Neuronal stem cell (in vitro differentiated cells): Measurements from ENCODE around the gene BARHL1.

ENCODE experiments used
- DNase-seq: peaks from one replicate; pipeline ENCODE4 v3.0.0-alpha.2; 2013; ENCODE audit warnings: low spot score
- H2AFZ ChIP-seq: one replicate; pipeline ENCODE4 v1.6.1; 2013; ENCODE audit warnings: mild to moderate bottlenecking, low read length, inconsistent platforms
- H2AK5ac ChIP-seq: 2 replicates; pipeline ENCODE4 v1.6.1; 2013; ENCODE audit warnings: low read depth, mild to moderate bottlenecking, inconsistent platforms, low read length, moderate library complexity, mixed read lengths
- H2BK120ac ChIP-seq: 2 replicates; pipeline ENCODE4 v1.6.1; 2013; ENCODE audit warnings: low read depth, mild to moderate bottlenecking, inconsistent platforms, low read length, moderate library complexity, mixed read lengths
- H2BK12ac ChIP-seq: one replicate; pipeline ENCODE4 v1.6.1; 2013; ENCODE audit warnings: low read length, inconsistent platforms
- H2BK15ac ChIP-seq: 2 replicates; pipeline ENCODE4 v1.6.1; 2013; ENCODE audit warnings: mild to moderate bottlenecking, low read length, inconsistent platforms, mixed read lengths
- H2BK5ac ChIP-seq: one replicate; pipeline ENCODE4 v1.6.1; 2013; ENCODE audit warnings: inconsistent platforms, mild to moderate bottlenecking, low read length, moderate library complexity
- H3K14ac ChIP-seq: one replicate; pipeline ENCODE4 v1.6.1; 2013; ENCODE audit warnings: low read length, inconsistent platforms
- H3K18ac ChIP-seq: 2 replicates; pipeline ENCODE4 v1.6.1; 2013; ENCODE audit warnings: low read length, inconsistent platforms
- H3K23ac ChIP-seq: 2 replicates; pipeline ENCODE4 v1.6.1; 2013; ENCODE audit warnings: low read depth, mild to moderate bottlenecking, mixed read lengths, low read length, inconsistent platforms; ENCODE audit not compliant: poor library complexity
- H3K27ac ChIP-seq: replicated peaks from 3 replicates; pipeline ENCODE4 v1.5.1; 2013; ENCODE audit warnings: low read length, inconsistent platforms
- H3K27me3 ChIP-seq, 3 experiments: 2 replicates each; pipeline ENCODE4 v1.6.1; 2013; ENCODE audit warnings: low read length in 3 of 3, mild to moderate bottlenecking in 2 of 3, inconsistent platforms in 1 of 3, low read depth in 1 of 3, mixed read lengths in 1 of 3, moderate library complexity in 1 of 3; ENCODE audit not compliant: control insufficient read depth in 3 of 3, insufficient read depth in 3 of 3
- H3K36me3 ChIP-seq, 2 donors: replicated peaks in 1 of 2; 2 replicates each; pipeline ENCODE4 v1.6.1; 2013; ENCODE audit warnings: low read length in 2 of 2; ENCODE audit not compliant: control insufficient read depth in 2 of 2, insufficient read depth in 2 of 2
- H3K4ac ChIP-seq: 2 replicates; pipeline ENCODE4 v1.6.1; 2013; ENCODE audit warnings: inconsistent platforms, mild to moderate bottlenecking, low read length, moderate library complexity
- H3K4me1 ChIP-seq, 2 donors: 1 replicate in 1 of 2; 2 replicates in 1 of 2; pipeline ENCODE4 v1.6.1; 2013; ENCODE audit warnings: low read length in 2 of 2, low read depth in 1 of 2; ENCODE audit not compliant: control insufficient read depth in 2 of 2, insufficient read depth in 1 of 2
- H3K4me2 ChIP-seq: one replicate; pipeline ENCODE4 v1.6.1; 2013; ENCODE audit warnings: mild to moderate bottlenecking, low read length, inconsistent platforms; ENCODE audit not compliant: insufficient read depth, poor library complexity, severe bottlenecking
- H3K4me3 ChIP-seq, 2 donors: 2 replicates each; pipeline ENCODE4 v1.5.1; 2013; ENCODE audit warnings: low read length in 2 of 2, mild to moderate bottlenecking in 2 of 2, inconsistent platforms in 1 of 2, moderate library complexity in 1 of 2
- H3K79me1 ChIP-seq: one replicate; pipeline ENCODE4 v1.6.1; 2013; ENCODE audit warnings: low read depth, mild to moderate bottlenecking, inconsistent platforms, low read length, moderate library complexity
- H3K9ac ChIP-seq: one replicate; pipeline ENCODE4 v1.6.1; 2013; ENCODE audit warnings: mild to moderate bottlenecking, low read depth, low read length, inconsistent platforms; ENCODE audit not compliant: poor library complexity
- H3K9me3 ChIP-seq, 2 donors: replicated peaks in 1 of 2; 2 replicates each; pipeline versions ENCODE3 to v1.6.1; 2013; ENCODE audit warnings: low read length in 2 of 2, mild to moderate bottlenecking in 2 of 2, inconsistent platforms in 1 of 2, low read depth in 1 of 2, mixed read lengths in 1 of 2, moderate library complexity in 1 of 2; ENCODE audit not compliant: control insufficient read depth in 2 of 2, insufficient read depth in 1 of 2
- H4K8ac ChIP-seq: one replicate; pipeline ENCODE4 v1.6.1; 2013; ENCODE audit warnings: low read depth, mild to moderate bottlenecking, inconsistent platforms, low read length, moderate library complexity
- H4K91ac ChIP-seq: one replicate; pipeline ENCODE4 v1.6.1; 2013; ENCODE audit warnings: low read length, low read depth, mild to moderate bottlenecking, inconsistent platforms; ENCODE audit not compliant: poor library complexity
- WGBS, 2 donors: extraction: QIAGEN DNeasy Blood & Tissue Kit; methylation state at CpG; one replicate each; pipeline ENCODE4 v1.1.7; 2013; ENCODE audit warnings: missing lambda C conversion rate in 2 of 2, mixed read lengths in 1 of 2; ENCODE audit not compliant: insufficient read length in 2 of 2, insufficient replicate concordance in 1 of 2; ENCODE audit errors: extremely low coverage in 2 of 2; 5-methylcytosine and 5-hydroxymethylcytosine counted together

Gene BARHL1

GRCh38 chr9:132586830-132587591 is 4.6 kb downstream of the BARHL1 start:
- H2BK120ac ChIP-seq: no peak overlapping the region
- peak overlapping the region; percentile 62 for H3K18ac ChIP-seq
- peak overlapping the region; percentile 53 for H3K9ac ChIP-seq
- H4K8ac ChIP-seq: no peak overlapping the region
- no peaks in the 10 kb centered on the region for H3K36me3 ChIP-seq
- WGBS, 2 donors: no CpG with 5 or more reads among the region's 74 CpGs
- H2AK5ac ChIP-seq: no peak overlapping the region
- no peak overlapping the region for H3K4ac ChIP-seq
- peaks cover 0 to 2% of the 10 kb centered on the region in 2 donors for H3K9me3 ChIP-seq
- no peak overlapping the region for H3K4me2 ChIP-seq
- H2BK5ac ChIP-seq: no peak overlapping the region
- H3K4me3 ChIP-seq: peak overlapping the region in 1 of 2 donors; percentile 53
- H3K27me3 ChIP-seq: peaks cover 70 to 99% (median 98%) of the 10 kb centered on the region in 3 experiments
- H3K23ac ChIP-seq: peak overlapping the region; percentile 50
- no peak overlapping the region for H3K27ac ChIP-seq
- DNase-seq: no peak
- peak overlapping the region; percentile 53 for H2AFZ ChIP-seq
- H4K91ac ChIP-seq: no peak overlapping the region
- H3K4me1 ChIP-seq: peaks cover 5 to 11% of the 10 kb centered on the region in 2 donors
- no peak overlapping the region for H3K14ac ChIP-seq
- no peak overlapping the region for H2BK12ac ChIP-seq
- peak overlapping the region; percentile 35 for H2BK15ac ChIP-seq
- H3K79me1 ChIP-seq: no peaks in the 10 kb centered on the region

GRCh38 chr9:132587592-132587955 is 5.2 kb downstream of the BARHL1 start:
- no peak overlapping the region for H2BK5ac ChIP-seq
- no peak overlapping the region for H4K91ac ChIP-seq
- no CpG with 5 or more reads among the region's 6 CpGs for WGBS, 2 donors
- peaks cover 0 to 2% of the 10 kb centered on the region in 2 donors for H3K9me3 ChIP-seq
- no peak overlapping the region for H3K18ac ChIP-seq
- peaks cover 67 to 95% (median 94%) of the 10 kb centered on the region in 3 experiments for H3K27me3 ChIP-seq
- H3K79me1 ChIP-seq: no peaks in the 10 kb centered on the region
- no peak overlapping the region for H3K4ac ChIP-seq
- H2AK5ac ChIP-seq: no peak overlapping the region
- H3K4me3 ChIP-seq: peak overlapping the region in 1 of 2 donors; percentile 2
- DNase-seq: no peak
- no peak overlapping the region for H2BK12ac ChIP-seq
- no peaks in the 10 kb centered on the region for H3K36me3 ChIP-seq
- H3K4me1 ChIP-seq: peaks cover 6 to 17% of the 10 kb centered on the region in 2 donors
- peak overlapping the region; percentile 50 for H3K23ac ChIP-seq
- H3K4me2 ChIP-seq: no peak overlapping the region
- no peak overlapping the region for H3K9ac ChIP-seq
- H2BK120ac ChIP-seq: no peak overlapping the region
- H3K27ac ChIP-seq: no peak overlapping the region
- H3K14ac ChIP-seq: no peak overlapping the region
- no peak overlapping the region for H4K8ac ChIP-seq
- H2BK15ac ChIP-seq: peak overlapping the region; percentile 35
- H2AFZ ChIP-seq: no peak overlapping the region

DNA sequence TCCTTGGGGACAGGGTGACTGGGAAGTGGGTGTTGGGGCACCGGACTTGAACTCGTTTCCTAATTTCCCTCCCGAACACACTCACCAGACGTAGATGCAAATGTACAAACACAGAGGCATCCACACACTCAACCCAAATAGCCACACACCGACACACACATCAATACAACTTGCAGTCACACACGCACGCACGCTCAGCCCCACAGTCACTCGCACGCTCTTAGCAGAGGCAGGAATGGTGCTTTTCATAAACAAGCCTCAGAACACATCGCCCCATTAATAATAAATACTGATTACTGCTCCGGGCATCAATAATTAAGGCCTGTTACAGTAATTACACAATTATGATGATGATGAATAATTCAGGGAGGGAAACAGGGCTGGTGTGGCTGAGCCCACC is 5.7 kb downstream of the BARHL1 start:
- Histone ChIP-seq H3K79me1 (no peaks in the 10 kb centered on the region), H2BK15ac (no peak overlapping the region), H2BK120ac (no peak overlapping the region), H2BK12ac (no peak overlapping the region), H3K27ac (no peak overlapping the region), H3K14ac (no peak overlapping the region), H2AFZ (no peak overlapping the region), H3K4me3 (no peak overlapping the region), H3K9ac (no peak overlapping the region), H2AK5ac (no peak overlapping the region), H3K4ac (no peak overlapping the region), H3K9me3 (peaks cover 0 to 2% of the 10 kb centered on the region in 2 donors), H3K36me3 (no peaks in the 10 kb centered on the region), H2BK5ac (no peak overlapping the region), H3K23ac (no peak overlapping the region), H4K8ac (no peak overlapping the region), H3K18ac (no peak overlapping the region), H3K27me3 (peaks cover 63 to 90% (median 88%) of the 10 kb centered on the region in 3 experiments), H4K91ac (no peak overlapping the region), H3K4me2 (no peak overlapping the region), H3K4me1 (peaks cover 6 to 17% of the 10 kb centered on the region in 2 donors)
- WGBS, 2 donors: no CpG with 5 or more reads among the region's 12 CpGs
- DNase-seq: no peak

DNA sequence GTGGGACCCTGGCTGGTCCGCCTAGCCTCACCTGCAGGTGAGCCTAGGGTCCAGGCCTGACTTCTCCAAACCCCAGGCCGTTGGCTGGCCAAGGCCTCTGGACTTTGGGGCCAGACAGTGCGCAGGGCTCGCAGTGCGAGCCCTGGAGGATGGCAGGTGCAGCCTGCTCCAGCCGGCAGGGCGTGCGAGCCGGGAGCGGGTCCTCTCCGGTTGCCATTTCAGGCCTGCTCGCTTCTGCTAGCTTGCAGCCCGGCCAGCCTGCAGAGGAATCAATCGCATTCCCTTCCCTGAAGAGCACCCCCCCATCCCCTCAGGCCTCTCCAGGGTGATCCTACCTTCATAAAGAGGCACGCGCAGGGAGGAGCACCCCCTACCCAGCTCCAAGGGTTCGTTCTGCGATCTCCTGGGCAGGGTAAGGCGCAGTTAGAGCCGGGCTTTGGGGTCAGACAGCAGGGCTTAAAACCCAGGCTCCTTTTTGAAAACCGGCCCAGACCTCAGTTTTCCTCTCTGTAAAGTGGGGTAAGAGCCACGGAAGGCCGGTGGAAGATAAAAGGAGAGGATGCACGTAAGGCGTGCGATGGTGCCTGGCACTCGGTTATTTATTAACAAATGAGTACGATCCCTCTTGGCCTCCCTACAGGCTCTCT is 6.2 kb downstream of the BARHL1 start:
- no peak overlapping the region for H2BK12ac ChIP-seq
- no CpG with 5 or more reads among the region's 28 CpGs for WGBS, 2 donors
- H2AK5ac ChIP-seq: no peak overlapping the region
- H3K4me2 ChIP-seq: no peak overlapping the region
- H2BK15ac ChIP-seq: no peak overlapping the region
- H3K36me3 ChIP-seq: peaks cover 0 to 4% of the 10 kb centered on the region in 2 donors
- no peak overlapping the region for H3K4me3 ChIP-seq
- peak overlapping the region; percentile 69 for H3K23ac ChIP-seq
- H2BK5ac ChIP-seq: no peak overlapping the region
- H3K18ac ChIP-seq: no peak overlapping the region
- H3K14ac ChIP-seq: no peak overlapping the region
- no peak for DNase-seq
- H3K9me3 ChIP-seq: peaks cover 0 to 2% of the 10 kb centered on the region in 2 donors
- H3K79me1 ChIP-seq: no peaks in the 10 kb centered on the region
- H3K4me1 ChIP-seq: peaks cover 6 to 17% of the 10 kb centered on the region in 2 donors
- H2AFZ ChIP-seq: no peak overlapping the region
- no peak overlapping the region for H3K27ac ChIP-seq
- no peak overlapping the region for H4K91ac ChIP-seq
- no peak overlapping the region for H3K4ac ChIP-seq
- no peak overlapping the region for H2BK120ac ChIP-seq
- H4K8ac ChIP-seq: no peak overlapping the region
- H3K27me3 ChIP-seq: peaks cover 61 to 85% (median 83%) of the 10 kb centered on the region in 3 experiments
- no peak overlapping the region for H3K9ac ChIP-seq
